ENCODE data around the gene MDN1.
A peak's percentile ranks its signal among the peaks of the same experiment; 100 is the strongest.

GRCh38 chr6:89792881-89793280, 26.7 kb downstream of the MDN1 start:
- TF ChIP-seq CTCF (conservative IDR thresholded peaks at IDR 0.05; ENCODE audit: low read length) (peak; percentile 76), EZH2phosphoT487 (IDR thresholded peaks at IDR 0.05; ENCODE audit: borderline replicate concordance, low read depth, low read length) (no peak)

Measured in OCI-LY7 (cell line).